H1 (cell line): ENCODE measurements around the gene ARHGEF25. TPM values are rescaled to one million over a fixed set of nuclear protein-coding genes. Genes with fewer than 3 reads are reported as not detected.

Source experiments
- CTCF ChIA-PET: fragments of 300-600 bp; sonication (Branson Sonifier 250); formaldehyde crosslinking; loops from one replicate; lab custom pipeline; 2021; ENCODE audit not compliant: partially characterized antibody; lab: Charles Lee
- POLR2A ChIA-PET: fragments of 300-600 bp; sonication (Branson Sonifier 250); formaldehyde crosslinking; loops from one replicate; lab custom pipeline; 2021; ENCODE audit warnings: inconsistent platforms; ENCODE audit not compliant: partially characterized antibody; lab: Charles Lee
- DNase-seq, 2 experiments: peaks; one replicate each; pipeline versions ENCODE4 v3.0.0 to v3.0.0-alpha.2; 2010 to 2022; ENCODE audit warnings: low spot score in 2 of 2, low read depth in 1 of 2, mixed read lengths in 1 of 2
- FAIRE-seq: peaks from 2 replicates; lab custom pipeline; 2011; peaks lifted over from hg19 to GRCh38; lab: Jason Lieb, UNC
- H2AFZ ChIP-seq: 2 replicates; pipeline ENCODE4 v1.8.1; 2012; ENCODE audit warnings: low read length, inconsistent platforms
- H2AK5ac ChIP-seq: 2 replicates; pipeline ENCODE4 v1.6.1; 2013; ENCODE audit warnings: low read depth, low read length
- H2BK120ac ChIP-seq: replicated peaks from 2 replicates; pipeline ENCODE3; 2013; ENCODE audit warnings: low read depth, low read length, inconsistent platforms
- H2BK12ac ChIP-seq: 2 replicates; pipeline ENCODE4 v1.6.1; 2013; ENCODE audit warnings: low read depth, low read length
- H2BK15ac ChIP-seq: 2 replicates; pipeline ENCODE4 v1.6.1; 2013; ENCODE audit warnings: low read length
- H2BK20ac ChIP-seq: 2 replicates; pipeline ENCODE4 v1.6.1; 2013; ENCODE audit warnings: low read length
- H2BK5ac ChIP-seq: 2 replicates; pipeline ENCODE4 v1.6.1; 2013; ENCODE audit warnings: low read depth, low read length
- H3K14ac ChIP-seq: 2 replicates; pipeline ENCODE4 v1.6.1; 2013; ENCODE audit warnings: inconsistent platforms; ENCODE audit not compliant: insufficient read length
- H3K18ac ChIP-seq: 2 replicates; pipeline ENCODE4 v1.6.1; 2013; ENCODE audit warnings: low read length; ENCODE audit errors: extremely low read depth
- H3K23ac ChIP-seq: 2 replicates; pipeline ENCODE4 v1.6.1; 2013; ENCODE audit warnings: inconsistent platforms; ENCODE audit not compliant: insufficient read length
- H3K23me2 ChIP-seq: 2 replicates; pipeline ENCODE4 v1.6.1; 2013; ENCODE audit warnings: low read depth, low read length
- H3K27ac ChIP-seq: 2 replicates; pipeline ENCODE4 v1.6.1; 2011; ENCODE audit warnings: low read depth, low read length, inconsistent platforms
- H3K27me3 ChIP-seq, 4 experiments: replicated peaks in 1 of 4; 1 replicate in 1 of 4; 2 replicates in 3 of 4; pipeline versions ENCODE4 v1.6.1 to v1.8.1; 2011 to 2013; ENCODE audit warnings: low read length in 3 of 4, mild to moderate bottlenecking in 3 of 4, inconsistent platforms in 2 of 4, mixed read lengths in 2 of 4, moderate library complexity in 1 of 4; ENCODE audit not compliant: control insufficient read depth in 3 of 4, insufficient read depth in 3 of 4; ENCODE audit errors: extremely low read depth in 1 of 4
- H3K36me3 ChIP-seq, 4 experiments: 2 replicates each; pipeline versions ENCODE4 v1.6.1 to v1.8.1; 2011 to 2013; ENCODE audit warnings: mild to moderate bottlenecking in 4 of 4, low read length in 3 of 4, moderate library complexity in 2 of 4, control low read depth in 1 of 4, inconsistent platforms in 1 of 4; ENCODE audit not compliant: insufficient read depth in 4 of 4, control insufficient read depth in 2 of 4
- H3K4ac ChIP-seq: replicated peaks from 2 replicates; pipeline ENCODE3; 2013; ENCODE audit warnings: low read length, low read depth, mixed read lengths, inconsistent platforms; ENCODE audit not compliant: insufficient read length
- H3K4me1 ChIP-seq, 4 experiments: replicated peaks in 1 of 4; 1 replicate in 1 of 4; 2 replicates in 3 of 4; pipeline versions ENCODE4 v1.6.1 to v1.8.1; 2011 to 2013; ENCODE audit warnings: low read length in 3 of 4, inconsistent platforms in 2 of 4, mixed read lengths in 1 of 4; ENCODE audit not compliant: insufficient read depth in 4 of 4, control insufficient read depth in 3 of 4
- H3K4me2 ChIP-seq, 2 experiments: 2 replicates each; pipeline versions ENCODE4 v1.6.1 to v1.8.1; 2011 to 2013; ENCODE audit warnings: low read depth in 2 of 2, low read length in 2 of 2, control low read depth in 1 of 2, inconsistent platforms in 1 of 2, mild to moderate bottlenecking in 1 of 2; ENCODE audit not compliant: insufficient read depth in 1 of 2
- H3K4me3 ChIP-seq, 4 experiments: fragments of 200-600, 300-600 bp in 1 of 4; sonication (generic), shearing (Covaris generic), sonication (Bioruptor Twin) in 1 of 4; 2 replicates each; pipeline versions ENCODE4 v1.5.1 to v1.8.1; 2011 to 2016; ENCODE audit warnings: low read length in 4 of 4, low read depth in 3 of 4, control low read depth in 2 of 4, inconsistent platforms in 2 of 4, mild to moderate bottlenecking in 2 of 4, mixed read lengths in 1 of 4, moderate library complexity in 1 of 4; ENCODE audit not compliant: insufficient read depth in 2 of 4; ENCODE audit errors: extremely low read depth in 1 of 4
- H3K56ac ChIP-seq: replicated peaks from 2 replicates; pipeline ENCODE3; 2013; ENCODE audit warnings: low read depth, mild to moderate bottlenecking, mixed read lengths, low read length, inconsistent platforms; ENCODE audit not compliant: insufficient read length
- H3K79me1 ChIP-seq: 2 replicates; pipeline ENCODE4 v1.6.1; 2013; ENCODE audit warnings: low read depth, low read length, control low read depth
- H3K79me2 ChIP-seq, 2 experiments: 2 replicates each; pipeline versions ENCODE4 v1.6.1 to v1.8.1; 2012 to 2013; ENCODE audit warnings: low read length in 2 of 2, mild to moderate bottlenecking in 2 of 2, inconsistent platforms in 1 of 2; ENCODE audit not compliant: insufficient read depth in 2 of 2, control insufficient read depth in 1 of 2
- H3K9ac ChIP-seq, 4 experiments: replicated peaks in 1 of 4; 1 replicate in 1 of 4; 2 replicates in 3 of 4; pipeline versions ENCODE4 v1.6.1 to v1.8.1; 2011 to 2013; ENCODE audit warnings: low read depth in 3 of 4, low read length in 3 of 4, control low read depth in 2 of 4, mild to moderate bottlenecking in 2 of 4, moderate library complexity in 2 of 4, inconsistent platforms in 1 of 4; ENCODE audit errors: extremely low read depth in 1 of 4
- H3K9me3 ChIP-seq, 2 experiments: 2 replicates each; pipeline versions ENCODE4 v1.6.1 to v1.8.1; 2012 to 2013; ENCODE audit warnings: mild to moderate bottlenecking in 2 of 2, moderate library complexity in 2 of 2, control low read depth in 1 of 2, inconsistent platforms in 1 of 2, low read depth in 1 of 2, low read length in 1 of 2, mixed read lengths in 1 of 2; ENCODE audit not compliant: insufficient read depth in 2 of 2
- H4K20me1 ChIP-seq, 2 experiments: replicated peaks in 1 of 2; 2 replicates each; pipeline versions ENCODE3 to v1.8.1; 2011 to 2013; ENCODE audit warnings: inconsistent platforms in 2 of 2, low read length in 2 of 2, mild to moderate bottlenecking in 1 of 2; ENCODE audit not compliant: insufficient read depth in 2 of 2, control insufficient read depth in 1 of 2
- H4K5ac ChIP-seq: 2 replicates; pipeline ENCODE4 v1.6.1; 2013; ENCODE audit warnings: low read length, low read depth, mixed read lengths, inconsistent platforms; ENCODE audit not compliant: insufficient read length
- H4K8ac ChIP-seq: 2 replicates; pipeline ENCODE4 v1.8.0; 2013; ENCODE audit warnings: mild to moderate bottlenecking, moderate library complexity, low read length, inconsistent platforms; ENCODE audit not compliant: insufficient read depth; ENCODE audit errors: extremely low read depth
- H4K91ac ChIP-seq: replicated peaks from 2 replicates; pipeline ENCODE3; 2013; ENCODE audit warnings: low read length, mixed read lengths, inconsistent platforms; ENCODE audit not compliant: insufficient read length
- ATF3 ChIP-seq: IDR thresholded peaks from 2 replicates; pipeline ENCODE4 v1.6.1; 2011; ENCODE audit warnings: low read depth, mild to moderate bottlenecking, low read length; ENCODE audit not compliant: insufficient read depth
- CHD1 ChIP-seq: IDR thresholded peaks from 2 replicates; pipeline ENCODE4 v1.6.1; 2012; ENCODE audit warnings: low read depth, low read length, improper control_type of control experiment
- EP300 ChIP-seq, 2 experiments: IDR thresholded peaks; 1 replicate in 1 of 2; 2 replicates in 1 of 2; pipeline ENCODE4 v1.6.1; 2011 to 2012; ENCODE audit warnings: low read depth in 2 of 2, low read length in 2 of 2, mild to moderate bottlenecking in 2 of 2, borderline replicate concordance in 1 of 2, inconsistent platforms in 1 of 2, moderate library complexity in 1 of 2
- JUN ChIP-seq: IDR thresholded peaks from 2 replicates; pipeline ENCODE4 v1.6.1; 2011; ENCODE audit warnings: low read depth, mild to moderate bottlenecking, improper control_type of control experiment, low read length
- KDM4A ChIP-seq: IDR thresholded peaks from one replicate; pipeline ENCODE4 v1.7.1; 2012; ENCODE audit warnings: low read depth, mild to moderate bottlenecking, moderate library complexity, low read length, inconsistent platforms; ENCODE audit not compliant: severe bottlenecking
- POLR2A ChIP-seq, 2 experiments: IDR thresholded peaks; 1 replicate in 1 of 2; 2 replicates in 1 of 2; pipeline ENCODE4 v1.6.1; 2011; ENCODE audit warnings: low read depth in 2 of 2, low read length in 2 of 2, mild to moderate bottlenecking in 2 of 2; ENCODE audit errors: control extremely low read depth in 1 of 2
- RXRA ChIP-seq: IDR thresholded peaks from 2 replicates; pipeline ENCODE4 v1.6.1; 2011; ENCODE audit warnings: low read depth, mild to moderate bottlenecking, low read length, moderate library complexity; ENCODE audit not compliant: insufficient read depth
- SIRT6 ChIP-seq: IDR thresholded peaks from one replicate; pipeline ENCODE4 v1.7.1; 2012; ENCODE audit warnings: low read length, inconsistent platforms
- SP2 ChIP-seq: IDR thresholded peaks from 2 replicates; pipeline ENCODE4 v1.6.1; 2012; ENCODE audit warnings: mild to moderate bottlenecking, low read length, inconsistent platforms
- SRF ChIP-seq: IDR thresholded peaks from 2 replicates; pipeline ENCODE4 v1.6.1; 2011; ENCODE audit warnings: mild to moderate bottlenecking, low read depth, low read length, moderate library complexity
- WGBS, 2 experiments: shearing (Covaris generic) in 1 of 2; methylation state at CpG; one replicate each; pipeline versions ENCODE4 v1.1.6 to v1.1.7; 2013 to 2015; ENCODE audit warnings: low lambda C conversion rate in 2 of 2, mixed read lengths in 2 of 2, inconsistent platforms in 1 of 2, low coverage in 1 of 2, missing lambda C conversion rate in 1 of 2; ENCODE audit not compliant: insufficient replicate concordance in 2 of 2, insufficient coverage in 1 of 2, insufficient read length in 1 of 2; ENCODE audit errors: extremely low coverage in 1 of 2, missing lambda C conversion rate in 1 of 2; 5-methylcytosine and 5-hydroxymethylcytosine counted together
- polyA plus RNA-seq, 7 experiments: library from polyadenylated mRNA; depleted of rRNA in 3 of 7; stranded (reverse) in 5 of 7; unstranded in 2 of 7; fragments of >200 nt in 5 of 7; fragments of 200-250 nt in 2 of 7; gene quantifications; 1 replicate in 5 of 7; 2 replicates in 1 of 7; 4 replicates in 1 of 7; pipeline versions ENCODE4 v1.2.1 to v1.2.3, GENCODE V29; 2011 to 2013; ENCODE audit warnings: missing spikeins in 2 of 7, mixed read lengths in 2 of 7
- total RNA-seq: library from RNA; stranded (reverse); fragmentation: NEBNext Ultra II Directional; extraction: Animal tissue kit (Norgen Biotek cat#: 25700); gene quantifications from 2 replicates; pipeline ENCODE4 v1.2.1, GENCODE V29; 2021

The ARHGEF25 gene
- total and polyA plus RNA-seq, 2 of the 8 experiments (the other 6 are each of a cell fraction or from before 2014, with no cell fraction given): 5.9 to 8.8 TPM

DNA sequence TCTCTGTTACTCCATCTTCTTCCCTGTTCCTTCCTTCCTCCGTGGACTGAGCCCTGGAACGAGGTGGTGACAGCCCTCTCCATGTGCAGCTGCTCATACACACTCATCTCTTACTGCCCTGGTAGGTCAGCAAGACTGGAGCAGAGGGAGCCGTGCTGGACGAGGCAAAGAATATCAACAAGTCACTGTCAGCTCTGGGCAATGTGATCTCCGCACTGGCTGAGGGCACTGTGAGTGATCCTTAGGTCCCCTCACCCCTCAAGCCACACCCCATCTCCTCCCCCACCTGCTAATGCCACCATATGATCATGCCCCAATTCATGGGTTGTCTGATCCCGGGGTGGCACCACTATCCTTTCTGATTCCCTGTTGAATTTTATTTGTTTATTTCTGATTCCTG lies 42.4 kb upstream of the ARHGEF25 start:
- no peak for FAIRE-seq
- no peak overlapping the region for H2AFZ ChIP-seq
- TF ChIP-seq ATF3: no peak
- TF ChIP-seq EP300 (IDR thresholded peaks at IDR 0.05; ENCODE audit: borderline replicate concordance in 1 of 2, low read depth in 2 of 2, low read length in 2 of 2): no peak
- no peak for TF ChIP-seq KDM4A
- no peak for TF ChIP-seq JUN
- no peak for TF ChIP-seq SIRT6
- TF ChIP-seq SRF: no peak
- no peak for TF ChIP-seq SP2
- no peak for TF ChIP-seq RXRA
- TF ChIP-seq CHD1: no peak
- TF ChIP-seq POLR2A (IDR thresholded peaks at IDR 0.05; ENCODE audit: control extremely low read depth in 1 of 2, low read depth in 2 of 2, low read length in 2 of 2): no peak

More for the DNA sequence above, 42.4 kb upstream of the ARHGEF25 start:
- Histone ChIP-seq H2BK120ac (no peak overlapping the region), H3K14ac (no peak overlapping the region), H3K4me1 (no peaks in the 10 kb centered on the region), H3K18ac (no peak overlapping the region), H3K4me3 (no peak overlapping the region), H3K23me2 (no peaks in the 10 kb centered on the region), H3K79me1 (no peaks in the 10 kb centered on the region), H3K27ac (no peak overlapping the region), H4K20me1 (peaks cover 0 to 2% of the 10 kb centered on the region in 2 experiments), H3K36me3 (peaks cover 14 to 71% (median 44%) of the 10 kb centered on the region in 4 experiments), H4K8ac (no peak overlapping the region), H2BK5ac (no peak overlapping the region), H3K56ac (no peak overlapping the region), H3K4me2 (no peak overlapping the region), H3K23ac (no peak overlapping the region), H4K91ac (no peak overlapping the region), H3K79me2 (no peaks in the 10 kb centered on the region), H3K27me3 (no peaks in the 10 kb centered on the region), H2BK15ac (no peak overlapping the region), H3K9me3 (no peaks in the 10 kb centered on the region), H2BK20ac (no peak overlapping the region), H3K9ac (no peak overlapping the region), H2AK5ac (no peak overlapping the region), H2BK12ac (no peak overlapping the region), H4K5ac (no peak overlapping the region), H3K4ac (no peak overlapping the region)
- DNase-seq: no peak
- 78% methylated on average over 6 of the region's 6 CpGs; no CpG with 5 or more reads in 1 of the 2 experiments for WGBS, 2 experiments
- CTCF ChIA-PET: interaction anchor here (1.3 to 6.1 kb wide), 2 partner anchors 15 to 64 kb away, joined by 3 to 62 read pairs; partner anchors contain the start of gene B4GALNT1
- POLR2A ChIA-PET: interaction anchor here (0.9 kb wide), 1 partner anchor 14 kb away, joined by 3 read pairs; no protein-coding TSS in a partner anchor
